Stimulated activated CD4-positive, alpha-beta T cell treated with anti-CD3 and anti-CD28 coated beads, Interleukin-15, amount 100 ng/mL, for 24 hours (primary cell): ENCODE measurements around the gene PUS1.
"Not testable (repeated sequence)": the region's sequence is repeated elsewhere in the genome, so short reads cannot be mapped to it uniquely, and the experiment has no call there.

Experiments used
- DNase-seq: peaks from one replicate; pipeline ENCODE4 v3.0.0-alpha.2; 2020

Gene PUS1

GRCh38 chr12:131928711-131929580, at the start of gene PUS1:
Gene PUS1, plus strand, starts transcription at chr12:131929276. Its CDS starts 447 bp downstream, at chr12:131929723.
- DNase-seq = peak; percentile 94

- no peak for DNase-seq
Measured at GRCh38 chr12:131882804-131883520, 46.1 kb upstream of the PUS1 start.

GRCh38 chr12:131883521-131883900, 45.6 kb upstream of the PUS1 start:
- no peak for DNase-seq

GRCh38 chr12:131885076-131885475, 44.0 kb upstream of the PUS1 start:
- DNase-seq = not testable (repeated sequence)

GRCh38 chr12:131885543-131886057, 43.5 kb upstream of the PUS1 start:
- no peak for DNase-seq

GRCh38 chr12:131891722-131892121, 37.4 kb upstream of the PUS1 start:
- DNase-seq = not testable (repeated sequence)

GRCh38 chr12:131892711-131893604, 36.1 kb upstream of the PUS1 start:
- DNase-seq = no peak

GRCh38 chr12:131893605-131894312, 35.3 kb upstream of the PUS1 start:
- no peak for DNase-seq

GRCh38 chr12:131894313-131894860, 34.7 kb upstream of the PUS1 start, which contains the start of gene ULK1:
Gene ULK1, plus strand, starts transcription at chr12:131894622. Its CDS starts 380 bp downstream, at chr12:131895002.
- peak; percentile 94 for DNase-seq

GRCh38 chr12:131894981-131895639, 34.0 kb upstream of the PUS1 start:
- no peak for DNase-seq

GRCh38 chr12:131895640-131896079, 33.4 kb upstream of the PUS1 start:
- no peak for DNase-seq

GRCh38 chr12:131896080-131896810, 32.8 kb upstream of the PUS1 start:
- peak; percentile 82 for DNase-seq

GRCh38 chr12:131896811-131897270, 32.2 kb upstream of the PUS1 start:
- DNase-seq = no peak

- DNase-seq = no peak
Measured at GRCh38 chr12:131897276-131897675, 31.8 kb upstream of the PUS1 start.

- DNase-seq = no peak
Measured at GRCh38 chr12:131897875-131898274, 31.2 kb upstream of the PUS1 start.

- DNase-seq = no peak
Measured at GRCh38 chr12:131900397-131900796, 28.7 kb upstream of the PUS1 start.

- no peak for DNase-seq
Measured at GRCh38 chr12:131901431-131902331, 27.4 kb upstream of the PUS1 start.

GRCh38 chr12:131902332-131903241, 26.5 kb upstream of the PUS1 start:
- no peak for DNase-seq
